HCT116 (cell line): ENCODE data around the gene PIPOX. TPM values are rescaled to one million over a fixed set of nuclear protein-coding genes. Genes with fewer than 3 reads are reported as not detected.

Experiments used
- ATAC-seq: fragments of 200-7000 bp; cut with Tn5 transposase; 2 replicates; pipeline ENCODE4 v1.9.1; 2020; ENCODE audit warnings: mild to moderate bottlenecking, moderate library complexity
- BruUV-seq: library from RNA; stranded (reverse); fragments of 400-500 nt; replicated peaks from 2 replicates; lab custom pipeline; 2021; lab: Mats Ljungman, UMichigan
- CTCF ChIA-PET: fragments of 300-600 bp; sonication (Branson Sonifier 250); formaldehyde crosslinking; loops from one replicate; lab custom pipeline; 2021; ENCODE audit warnings: antibody characterized with exemption; lab: Charles Lee
- POLR2A ChIA-PET: fragments of 300-600, 350-600 bp; sonication (Branson Sonifier 250); formaldehyde crosslinking; loops from one replicate; lab custom pipeline; 2021; ENCODE audit warnings: antibody characterized with exemption; lab: Charles Lee
- RAD21 ChIA-PET, 2 experiments: fragments of 300-600 bp; sonication (Branson Sonifier 250); formaldehyde crosslinking; loops; one replicate each; lab custom pipeline; 2023; ENCODE audit warnings: low total read pairs in 2 of 2; ENCODE audit not compliant: uncharacterized antibody in 2 of 2, unreplicated experiment in 2 of 2, low non-redundant PET in 1 of 2; lab: Charles Lee
- DNase-seq: peaks from one replicate; pipeline ENCODE4 v3.0.0-alpha.2; 2010; ENCODE audit warnings: low read depth, low spot score
- H2AFZ ChIP-seq: fragments of 200-600 bp; shearing (Covaris generic), sonication (generic); 2 replicates; pipeline ENCODE4 v1.6.1; 2017; ENCODE audit warnings: low read depth, mixed run types, mixed read lengths, antibody characterized with exemption, low read length; ENCODE audit not compliant: poor library complexity, severe bottlenecking
- H3K27ac ChIP-seq: 2 replicates; pipeline ENCODE4 v1.5.1; 2012; ENCODE audit warnings: low read depth, low read length
- H3K27me3 ChIP-seq: fragments of 200-600 bp; sonication (generic); 2 replicates; pipeline ENCODE4 v1.6.1; 2016; ENCODE audit warnings: mixed run types, low read length, mixed read lengths; ENCODE audit not compliant: insufficient read depth
- H3K36me3 ChIP-seq, 2 experiments: fragments of 200-500 bp in 1 of 2; fragments of 200-600 bp in 1 of 2; sonication (Bioruptor generic) in 1 of 2; sonication (generic) in 1 of 2; 2 replicates each; pipeline versions ENCODE4 v1.5.1 to v1.6.1; 2014 to 2016; ENCODE audit warnings: low read length in 2 of 2, inconsistent platforms in 1 of 2, mixed read lengths in 1 of 2, mixed run types in 1 of 2; ENCODE audit not compliant: insufficient read depth in 2 of 2, control insufficient read depth in 1 of 2
- H3K4me1 ChIP-seq, 2 experiments: fragments of 200-600 bp in 1 of 2; sonication (generic) in 1 of 2; 2 replicates each; pipeline versions ENCODE4 v1.5.1 to v1.6.1; 2012 to 2017; ENCODE audit warnings: low read length in 2 of 2, inconsistent platforms in 1 of 2, mild to moderate bottlenecking in 1 of 2, mixed read lengths in 1 of 2, mixed run types in 1 of 2, moderate library complexity in 1 of 2; ENCODE audit not compliant: insufficient read depth in 2 of 2, control insufficient read depth in 1 of 2
- H3K4me2 ChIP-seq: fragments of 200-600 bp; sonication (generic); 2 replicates; pipeline ENCODE4 v1.6.1; 2017; ENCODE audit warnings: mixed run types, low read length, mixed read lengths
- H3K4me3 ChIP-seq, 2 experiments: fragments of 200-600 bp in 1 of 2; sonication (generic) in 1 of 2; replicated peaks in 1 of 2; 2 replicates each; pipeline ENCODE4 v1.5.1; 2011 to 2016; ENCODE audit warnings: low read length in 2 of 2, control low read depth in 1 of 2, low read depth in 1 of 2, mild to moderate bottlenecking in 1 of 2, mixed read lengths in 1 of 2, mixed run types in 1 of 2
- H3K79me2 ChIP-seq: fragments of 200-600 bp; sonication (generic); 2 replicates; pipeline ENCODE4 v1.6.1; 2017; ENCODE audit warnings: mild to moderate bottlenecking, mixed run types, low read length, moderate library complexity, mixed read lengths; ENCODE audit not compliant: insufficient read depth
- H3K9ac ChIP-seq: fragments of 200-600 bp; sonication (generic); 2 replicates; pipeline ENCODE4 v1.6.1; 2016; ENCODE audit warnings: low read length, mixed read lengths
- H3K9me2 ChIP-seq: fragments of 200-600 bp; sonication (generic), shearing (Covaris generic); 2 replicates; pipeline ENCODE4 v1.6.1; 2017; ENCODE audit warnings: mixed run types, mild to moderate bottlenecking, moderate library complexity; ENCODE audit not compliant: insufficient read depth
- H3K9me3 ChIP-seq, 2 experiments: fragments of 200-500 bp in 1 of 2; fragments of 200-600 bp in 1 of 2; sonication (Bioruptor generic) in 1 of 2; sonication (generic) in 1 of 2; 2 replicates each; pipeline ENCODE4 v1.6.1; 2014 to 2017; ENCODE audit warnings: low read length in 2 of 2, mixed read lengths in 2 of 2, inconsistent platforms in 1 of 2, low read depth in 1 of 2, mild to moderate bottlenecking in 1 of 2, mixed run types in 1 of 2, moderate library complexity in 1 of 2; ENCODE audit not compliant: control insufficient read depth in 1 of 2, insufficient read depth in 1 of 2
- H4K20me1 ChIP-seq: fragments of 200-600 bp; sonication (generic), shearing (Covaris generic); 2 replicates; pipeline ENCODE4 v1.6.1; 2017; ENCODE audit warnings: mixed run types, mild to moderate bottlenecking, moderate library complexity; ENCODE audit not compliant: insufficient read depth
- EZH2phosphoT487 ChIP-seq: fragments of 200-600 bp; IDR thresholded peaks from 2 replicates; pipeline ENCODE4 v1.6.1; 2018; ENCODE audit warnings: antibody characterized with exemption, borderline replicate concordance
- JUND ChIP-seq: IDR thresholded peaks from 2 replicates; pipeline ENCODE4 v1.6.1; 2012
- REST ChIP-seq: IDR thresholded peaks from 2 replicates; pipeline ENCODE4 v1.6.1; 2012; ENCODE audit warnings: low read depth
- ZBTB33 ChIP-seq: IDR thresholded peaks from 2 replicates; pipeline ENCODE4 v1.6.1; 2011; ENCODE audit warnings: mild to moderate bottlenecking, low read length, moderate library complexity; ENCODE audit not compliant: insufficient replicate concordance; ENCODE audit errors: extremely low read depth
- intact Hi-C: fragments of 100-400 bp; cut with micrococcal nuclease; formaldehyde crosslinking; loops from 2 replicates; pipeline ENCODE4 v1.10.0; 2022
- total RNA-seq: library from RNA; stranded (reverse); gene quantifications from one replicate; pipeline ENCODE4 v1.2.1, GENCODE V29; 2021; ENCODE audit not compliant: unreplicated experiment
- TF ChIP-seq, protein P1 (sequence below), 3 experiments: fragments of 200-600 bp in 1 of 3; sonication (generic) in 1 of 3; IDR thresholded peaks in 2 of 3; conservative IDR thresholded peaks in 1 of 3; 2 replicates each; pipeline ENCODE4 v1.5.1; 2012 to 2017; ENCODE audit warnings: low read depth in 2 of 3, low read length in 2 of 3, antibody characterized with exemption in 1 of 3, borderline replicate concordance in 1 of 3, control low read depth in 1 of 3, mild to moderate bottlenecking in 1 of 3, mixed read lengths in 1 of 3, mixed run types in 1 of 3, moderate library complexity in 1 of 3; ENCODE audit not compliant: insufficient read depth in 1 of 3
- TF ChIP-seq, protein P2 (sequence below): IDR thresholded peaks from 2 replicates; pipeline ENCODE4 v1.6.1; 2012

The PIPOX gene
- total RNA-seq, 1 experiment from 2014 or later, result 1.8 TPM

DNA sequence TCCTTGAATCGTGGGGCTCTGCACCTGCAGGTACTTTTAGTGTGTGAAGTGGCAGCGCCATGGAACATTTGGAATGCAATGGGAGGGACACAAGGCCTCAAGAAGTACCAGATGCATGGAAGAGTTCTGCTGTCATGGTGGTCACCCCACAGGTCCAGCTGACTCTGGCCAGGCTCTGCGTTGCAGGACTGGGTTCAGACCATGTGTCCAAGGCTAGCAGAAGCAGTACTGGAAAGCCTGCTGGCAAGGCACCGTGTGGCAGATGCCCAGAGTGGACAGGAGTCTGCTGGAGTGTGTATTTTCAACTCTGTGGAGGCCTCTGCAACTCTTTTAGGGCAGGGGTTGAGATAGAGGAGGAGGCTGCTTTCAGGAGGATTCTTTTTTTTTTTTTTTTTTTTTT, 2.1 kb downstream of the PIPOX start:
- no peaks in the 10 kb centered on the region for H3K79me2 ChIP-seq
- H3K27me3 ChIP-seq, result peaks cover 9% of the 10 kb centered on the region; the same call in 1 of the 2 replicates
- H3K27ac ChIP-seq, result no peak overlapping the region
- no peaks in the 10 kb centered on the region for H3K36me3 ChIP-seq
- ATAC-seq, result no peak
- no peak overlapping the region for H2AFZ ChIP-seq
- H3K4me3 ChIP-seq, result no peak overlapping the region
- no peaks in the 10 kb centered on the region for H3K9me3 ChIP-seq
- TF ChIP-seq EZH2phosphoT487 (no peak), JUND (no peak), ZBTB33 (no peak), REST (no peak)
- TF ChIP-seq, protein P1, sequence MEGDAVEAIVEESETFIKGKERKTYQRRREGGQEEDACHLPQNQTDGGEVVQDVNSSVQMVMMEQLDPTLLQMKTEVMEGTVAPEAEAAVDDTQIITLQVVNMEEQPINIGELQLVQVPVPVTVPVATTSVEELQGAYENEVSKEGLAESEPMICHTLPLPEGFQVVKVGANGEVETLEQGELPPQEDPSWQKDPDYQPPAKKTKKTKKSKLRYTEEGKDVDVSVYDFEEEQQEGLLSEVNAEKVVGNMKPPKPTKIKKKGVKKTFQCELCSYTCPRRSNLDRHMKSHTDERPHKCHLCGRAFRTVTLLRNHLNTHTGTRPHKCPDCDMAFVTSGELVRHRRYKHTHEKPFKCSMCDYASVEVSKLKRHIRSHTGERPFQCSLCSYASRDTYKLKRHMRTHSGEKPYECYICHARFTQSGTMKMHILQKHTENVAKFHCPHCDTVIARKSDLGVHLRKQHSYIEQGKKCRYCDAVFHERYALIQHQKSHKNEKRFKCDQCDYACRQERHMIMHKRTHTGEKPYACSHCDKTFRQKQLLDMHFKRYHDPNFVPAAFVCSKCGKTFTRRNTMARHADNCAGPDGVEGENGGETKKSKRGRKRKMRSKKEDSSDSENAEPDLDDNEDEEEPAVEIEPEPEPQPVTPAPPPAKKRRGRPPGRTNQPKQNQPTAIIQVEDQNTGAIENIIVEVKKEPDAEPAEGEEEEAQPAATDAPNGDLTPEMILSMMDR (IDR thresholded peaks at IDR 0.05 in 2 of 3, conservative IDR thresholded peaks at IDR 0.05 in 1 of 3; ENCODE audit: borderline replicate concordance in 1 of 3, insufficient read depth in 1 of 3, low read depth in 2 of 3, low read length in 2 of 3), result no peak
- TF ChIP-seq, protein P2, sequence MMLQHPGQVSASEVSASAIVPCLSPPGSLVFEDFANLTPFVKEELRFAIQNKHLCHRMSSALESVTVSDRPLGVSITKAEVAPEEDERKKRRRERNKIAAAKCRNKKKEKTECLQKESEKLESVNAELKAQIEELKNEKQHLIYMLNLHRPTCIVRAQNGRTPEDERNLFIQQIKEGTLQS, result no peak
- H3K4me2 ChIP-seq, result no peak overlapping the region
- CTCF ChIA-PET, result no interaction called here
- POLR2A ChIA-PET, result no interaction called here
- H3K4me1 ChIP-seq, result peaks cover 0 to 7% of the 10 kb centered on the region in 2 experiments; a peak in 2 of 4 replicates
- DNase-seq, result no peak
- no peak overlapping the region for H3K9ac ChIP-seq
- H4K20me1 ChIP-seq, result no peaks in the 10 kb centered on the region
- H3K9me2 ChIP-seq, result no peaks in the 10 kb centered on the region
- RAD21 ChIA-PET, result no interaction called here
- BruUV-seq, result no TSS peak
- intact Hi-C loops, result no loop called here
